PC-9 (cell line): Measurements from ENCODE around the gene RELCH. TPM values are rescaled to one million over a fixed set of nuclear protein-coding genes. Genes with fewer than 3 reads are reported as not detected.

Source experiments
- BruUV-seq: library from RNA; stranded (reverse); fragments of 400-500 nt; replicated peaks from 2 replicates; lab custom pipeline; 2021; lab: Mats Ljungman, UMichigan
- CTCF ChIA-PET: fragments of 300-600 bp; sonication (Branson Sonifier 250); formaldehyde crosslinking; loops from one replicate; lab custom pipeline; 2022; ENCODE audit warnings: antibody characterized with exemption; lab: Charles Lee
- POLR2A ChIA-PET: fragments of 300-600 bp; sonication (Branson Sonifier 250); formaldehyde crosslinking; loops from one replicate; lab custom pipeline; 2022; ENCODE audit warnings: antibody characterized with exemption; ENCODE audit not compliant: unreplicated experiment; lab: Charles Lee
- DNase-seq, 2 experiments: peaks; one replicate each; pipeline versions ENCODE4 v3.0.0 to v3.0.0-alpha.2; 2015 to 2022; ENCODE audit warnings: mixed read lengths in 1 of 2
- H2AFZ ChIP-seq: fragments of 200-600 bp; sonication (generic); 2 replicates; pipeline ENCODE4 v1.8.1; 2017; ENCODE audit warnings: antibody characterized with exemption
- H3F3A ChIP-seq: fragments of 200-600 bp; sonication (generic); 2 replicates; pipeline ENCODE4 v1.8.1; 2017; ENCODE audit warnings: antibody characterized with exemption, mild to moderate bottlenecking, low read depth; ENCODE audit not compliant: insufficient read depth
- H3K27ac ChIP-seq: fragments of 200-600 bp; sonication (generic); 2 replicates; pipeline ENCODE4 v1.6.1; 2016; ENCODE audit warnings: mixed run types
- H3K27me3 ChIP-seq: fragments of 200-600 bp; sonication (generic); 2 replicates; pipeline ENCODE4 v1.6.1; 2016; ENCODE audit warnings: low read depth, mixed run types; ENCODE audit not compliant: insufficient read depth
- H3K36me3 ChIP-seq: fragments of 200-600 bp; sonication (generic); 2 replicates; pipeline ENCODE4 v1.6.1; 2016; ENCODE audit warnings: low read depth, mixed run types
- H3K4me1 ChIP-seq: fragments of 200-600 bp; sonication (generic); replicated peaks from 2 replicates; pipeline ENCODE4 v1.6.1; 2016; ENCODE audit warnings: mixed run types; ENCODE audit not compliant: insufficient read depth
- H3K4me2 ChIP-seq: fragments of 200-600 bp; sonication (generic); 2 replicates; pipeline ENCODE4 v1.6.1; 2017; ENCODE audit warnings: mixed run types
- H3K4me3 ChIP-seq: fragments of 200-600 bp; sonication (generic); 2 replicates; pipeline ENCODE4 v1.6.1; 2016; ENCODE audit warnings: mixed run types
- H3K79me2 ChIP-seq: fragments of 200-600 bp; sonication (generic); 2 replicates; pipeline ENCODE4 v1.6.1; 2017; ENCODE audit warnings: low read depth, mixed run types
- H3K9me2 ChIP-seq: fragments of 200-600 bp; sonication (generic); 2 replicates; pipeline ENCODE4 v1.8.1; 2017; ENCODE audit warnings: mild to moderate bottlenecking; ENCODE audit not compliant: insufficient read depth
- H3K9me3 ChIP-seq: fragments of 200-600 bp; sonication (generic); 2 replicates; pipeline ENCODE4 v1.8.1; 2016; ENCODE audit warnings: low read depth; ENCODE audit not compliant: insufficient read depth
- H4K20me1 ChIP-seq: fragments of 200-600 bp; sonication (generic); 2 replicates; pipeline ENCODE4 v1.8.1; 2017; ENCODE audit not compliant: insufficient read depth
- EZH2 ChIP-seq: fragments of 200-600 bp; sonication (generic); IDR thresholded peaks from 2 replicates; pipeline ENCODE4 v1.8.0; 2017; ENCODE audit warnings: antibody characterized with exemption, low read depth
- intact Hi-C: fragments of 100-400 bp; cut with micrococcal nuclease; formaldehyde crosslinking; loops from one replicate; pipeline ENCODE4 v1.10.0; 2022; ENCODE audit not compliant: unreplicated experiment
- total RNA-seq: library from RNA; stranded (reverse); gene quantifications from 2 replicates; pipeline ENCODE4 v1.2.3, GENCODE V29; 2021
- TF ChIP-seq, protein P1 (sequence below): fragments of 200-600 bp; sonication (generic); conservative IDR thresholded peaks from 2 replicates; pipeline ENCODE4 v1.6.1; 2017; ENCODE audit warnings: mixed run types, antibody characterized with exemption, mild to moderate bottlenecking, moderate library complexity

Gene RELCH
- total RNA-seq, 1 experiment from 2014 or later, result 20.1 TPM

DNA sequence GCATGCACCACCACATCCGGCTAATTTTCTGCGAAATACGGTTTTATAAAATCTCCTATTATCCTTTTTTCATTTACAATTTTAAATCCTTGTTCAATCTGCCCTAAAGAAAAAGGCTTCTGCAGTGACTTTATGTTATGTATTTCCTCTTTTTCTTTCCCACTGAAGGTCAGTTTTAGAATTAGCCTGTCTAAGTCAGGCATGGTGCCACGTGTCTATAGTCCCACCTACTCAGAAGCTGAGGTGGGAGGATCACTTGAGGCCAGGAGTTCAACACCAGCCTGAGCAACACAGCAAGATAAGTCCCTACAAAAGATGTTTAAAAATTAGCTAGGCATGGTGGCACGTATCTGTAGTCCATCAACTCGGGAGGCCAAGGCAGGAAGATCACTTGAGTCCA is 98.2 kb downstream of the RELCH start:
- intact Hi-C loops, result no loop called here
- BruUV-seq, result no TSS peak
- CTCF ChIA-PET, result no interaction called here

DNA sequence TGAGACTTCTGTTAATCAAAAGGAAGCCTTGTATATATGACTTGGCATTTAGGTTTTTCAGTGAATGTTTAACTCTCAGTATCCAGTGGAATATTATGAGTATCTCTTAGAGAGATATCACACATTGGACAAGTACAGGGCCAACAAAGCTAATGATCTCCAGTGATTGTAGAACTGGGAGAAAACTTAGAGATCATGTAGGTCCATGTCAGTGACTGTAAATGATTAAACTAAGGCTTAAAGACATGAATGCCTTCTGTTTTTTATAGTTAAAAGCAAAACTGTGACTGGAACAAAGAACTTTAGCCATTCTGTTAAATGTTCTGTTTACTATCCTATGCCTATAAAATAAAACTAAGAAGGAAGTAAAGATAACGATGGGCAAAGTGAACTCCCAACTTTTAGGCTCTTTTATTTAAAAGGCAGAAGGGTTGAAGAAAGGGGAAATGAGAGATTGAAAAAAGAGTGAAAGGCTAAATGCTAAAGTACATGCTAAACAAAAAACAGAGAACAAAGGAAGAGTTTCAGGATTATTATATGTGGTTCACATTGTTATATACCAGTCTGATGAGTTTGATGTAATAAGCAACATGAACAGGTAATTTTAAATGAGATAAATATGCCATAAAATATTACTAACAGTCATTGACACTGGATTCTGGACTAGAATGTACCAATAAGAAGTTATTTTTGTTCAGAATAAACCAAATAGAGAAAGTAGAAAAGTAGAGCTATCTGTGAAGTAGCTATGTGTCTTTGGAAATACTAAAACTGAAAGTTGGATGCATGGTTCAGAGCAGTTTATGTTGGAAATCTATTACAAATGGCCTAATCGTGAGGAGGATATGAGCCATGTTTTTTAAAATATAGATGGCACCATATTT is 101.0 kb downstream of the RELCH start:
- DNase-seq, result no peak
- intact Hi-C loops, result no loop called here
- no peak for TF ChIP-seq EZH2
- TF ChIP-seq, protein P1, sequence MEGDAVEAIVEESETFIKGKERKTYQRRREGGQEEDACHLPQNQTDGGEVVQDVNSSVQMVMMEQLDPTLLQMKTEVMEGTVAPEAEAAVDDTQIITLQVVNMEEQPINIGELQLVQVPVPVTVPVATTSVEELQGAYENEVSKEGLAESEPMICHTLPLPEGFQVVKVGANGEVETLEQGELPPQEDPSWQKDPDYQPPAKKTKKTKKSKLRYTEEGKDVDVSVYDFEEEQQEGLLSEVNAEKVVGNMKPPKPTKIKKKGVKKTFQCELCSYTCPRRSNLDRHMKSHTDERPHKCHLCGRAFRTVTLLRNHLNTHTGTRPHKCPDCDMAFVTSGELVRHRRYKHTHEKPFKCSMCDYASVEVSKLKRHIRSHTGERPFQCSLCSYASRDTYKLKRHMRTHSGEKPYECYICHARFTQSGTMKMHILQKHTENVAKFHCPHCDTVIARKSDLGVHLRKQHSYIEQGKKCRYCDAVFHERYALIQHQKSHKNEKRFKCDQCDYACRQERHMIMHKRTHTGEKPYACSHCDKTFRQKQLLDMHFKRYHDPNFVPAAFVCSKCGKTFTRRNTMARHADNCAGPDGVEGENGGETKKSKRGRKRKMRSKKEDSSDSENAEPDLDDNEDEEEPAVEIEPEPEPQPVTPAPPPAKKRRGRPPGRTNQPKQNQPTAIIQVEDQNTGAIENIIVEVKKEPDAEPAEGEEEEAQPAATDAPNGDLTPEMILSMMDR, result no peak
- Histone ChIP-seq H3F3A (no peaks in the 10 kb centered on the region), H4K20me1 (no peaks in the 10 kb centered on the region; the same call in 1 of the 2 replicates), H3K36me3 (peaks cover 20% of the 10 kb centered on the region; the same call in 1 of the 2 replicates), H3K27ac (no peak overlapping the region), H2AFZ (no peak overlapping the region), H3K9me2 (no peaks in the 10 kb centered on the region), H3K27me3 (no peaks in the 10 kb centered on the region), H3K9me3 (no peaks in the 10 kb centered on the region), H3K4me1 (no peaks in the 10 kb centered on the region), H3K4me3 (no peak overlapping the region), H3K4me2 (no peak overlapping the region), H3K79me2 (no peaks in the 10 kb centered on the region)
- no TSS peak for BruUV-seq
- CTCF ChIA-PET, result no interaction called here
- POLR2A ChIA-PET, result interaction anchor here (0.7 kb wide), 1 partner anchor 222 kb away, joined by 4 read pairs; no protein-coding TSS in a partner anchor

More for the DNA sequence above, 98.2 kb downstream of the RELCH start:
- H4K20me1 ChIP-seq, result no peaks in the 10 kb centered on the region; the same call in 1 of the 2 replicates
- no peaks in the 10 kb centered on the region for H3F3A ChIP-seq
- no peak overlapping the region for H3K27ac ChIP-seq
- no peak for DNase-seq
- no peaks in the 10 kb centered on the region for H3K9me3 ChIP-seq
- POLR2A ChIA-PET, result no interaction called here
- no peaks in the 10 kb centered on the region for H3K9me2 ChIP-seq
- H3K4me1 ChIP-seq, result peaks cover 20% of the 10 kb centered on the region
- no peak overlapping the region for H2AFZ ChIP-seq
- H3K4me3 ChIP-seq, result no peak overlapping the region
- no peaks in the 10 kb centered on the region for H3K27me3 ChIP-seq
- peaks cover 26% of the 10 kb centered on the region; the same call in 1 of the 2 replicates for H3K36me3 ChIP-seq
- no peak overlapping the region for H3K4me2 ChIP-seq
- TF ChIP-seq, protein P1, result no peak
- TF ChIP-seq EZH2, result no peak
- no peaks in the 10 kb centered on the region for H3K79me2 ChIP-seq

DNA sequence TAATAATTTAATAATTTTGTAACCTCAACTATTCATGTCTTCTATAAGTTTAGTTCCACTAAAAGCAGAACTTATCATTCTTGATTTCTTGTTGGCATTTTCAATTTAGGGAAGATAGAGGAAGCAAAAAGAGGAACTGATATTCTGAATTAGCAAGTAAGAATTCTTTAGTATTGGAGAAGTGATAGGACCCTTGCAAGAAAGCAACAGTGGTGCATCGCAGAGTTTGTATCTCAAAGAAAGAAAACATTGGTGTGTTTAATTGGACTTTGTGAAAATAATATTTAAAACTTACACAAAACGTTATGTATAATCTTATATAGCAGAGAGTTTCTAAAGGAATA is 101.6 kb downstream of the RELCH start:
- no TSS peak for BruUV-seq

More for the DNA sequence above, 101.6 kb downstream of the RELCH start:
- POLR2A ChIA-PET, result interaction anchor here (0.7 kb wide), 1 partner anchor 222 kb away, joined by 4 read pairs; no protein-coding TSS in a partner anchor
- H3K4me3 ChIP-seq, result no peak overlapping the region
- no peak for DNase-seq
- H3F3A ChIP-seq, result no peaks in the 10 kb centered on the region
- no peak overlapping the region for H3K4me2 ChIP-seq
- no peak overlapping the region for H3K27ac ChIP-seq
- CTCF ChIA-PET, result no interaction called here
- no peak overlapping the region for H2AFZ ChIP-seq
- intact Hi-C loops, result no loop called here
- H3K9me2 ChIP-seq, result no peaks in the 10 kb centered on the region
- H4K20me1 ChIP-seq, result no peaks in the 10 kb centered on the region; the same call in 1 of the 2 replicates
- no peaks in the 10 kb centered on the region for H3K27me3 ChIP-seq
- TF ChIP-seq, protein P1, result no peak
- no peak for TF ChIP-seq EZH2
- no peaks in the 10 kb centered on the region for H3K79me2 ChIP-seq
- peaks cover 22% of the 10 kb centered on the region; the same call in 1 of the 2 replicates for H3K36me3 ChIP-seq
- no peaks in the 10 kb centered on the region for H3K9me3 ChIP-seq
- H3K4me1 ChIP-seq, result no peaks in the 10 kb centered on the region
